IMR-90 (cell line): ENCODE data around the gene RARB. TPM values are rescaled to one million over a fixed set of nuclear protein-coding genes. Genes with fewer than 3 reads are reported as not detected.

Source experiments
- ATAC-seq: fragments of 200-7000 bp; cut with Tn5 transposase; 2 replicates; pipeline ENCODE4 v1.9.1; 2020; ENCODE audit warnings: low read depth, mild to moderate bottlenecking, moderate library complexity
- BruUV-seq: library from RNA; stranded (reverse); fragments of 400-500 nt; replicated peaks from 2 replicates; lab custom pipeline; 2021; lab: Mats Ljungman, UMichigan
- CTCF ChIA-PET: fragments of 300-600 bp; formaldehyde crosslinking; extraction: SDS; loops from one replicate; lab custom pipeline; 2021; ENCODE audit warnings: antibody characterized with exemption; lab: Yijun Ruan, JAX
- POLR2A ChIA-PET: fragments of 300-600 bp; sonication (Branson Sonifier 250); formaldehyde crosslinking; loops from one replicate; lab custom pipeline; 2022; ENCODE audit warnings: antibody characterized with exemption; ENCODE audit not compliant: unreplicated experiment; lab: Charles Lee
- DNase-seq: peaks from one replicate; pipeline ENCODE4 v3.0.0; 2013
- H2AFZ ChIP-seq: replicated peaks from 2 replicates; pipeline ENCODE3; 2013; ENCODE audit warnings: low read length, mild to moderate bottlenecking; ENCODE audit not compliant: poor library complexity
- H2AK5ac ChIP-seq: 2 replicates; pipeline ENCODE4 v1.6.1; 2013; ENCODE audit warnings: low read depth, low read length, inconsistent platforms
- H2AK9ac ChIP-seq: replicated peaks from 2 replicates; pipeline ENCODE3; 2013; ENCODE audit warnings: mild to moderate bottlenecking, low read depth, low read length, moderate library complexity; ENCODE audit not compliant: poor library complexity
- H2BK120ac ChIP-seq: 2 replicates; pipeline ENCODE4 v1.6.1; 2013; ENCODE audit warnings: low read depth, low read length, inconsistent platforms
- H2BK15ac ChIP-seq: 3 replicates; pipeline ENCODE4 v1.6.1; 2013; ENCODE audit warnings: low read depth, low read length, inconsistent platforms
- H2BK20ac ChIP-seq: 2 replicates; pipeline ENCODE4 v1.6.1; 2013; ENCODE audit warnings: low read depth, mild to moderate bottlenecking, inconsistent platforms, low read length, moderate library complexity
- H2BK5ac ChIP-seq: 2 replicates; pipeline ENCODE4 v1.6.1; 2013; ENCODE audit warnings: mild to moderate bottlenecking, low read depth, low read length, inconsistent platforms; ENCODE audit not compliant: poor library complexity, severe bottlenecking
- H3K14ac ChIP-seq: replicated peaks from 2 replicates; pipeline ENCODE4 v1.6.1; 2013; ENCODE audit warnings: low read depth, low read length, inconsistent platforms
- H3K18ac ChIP-seq: 2 replicates; pipeline ENCODE4 v1.6.1; 2013; ENCODE audit warnings: low read depth, low read length, control low read depth
- H3K23ac ChIP-seq: 2 replicates; pipeline ENCODE4 v1.6.1; 2013; ENCODE audit warnings: low read depth, low read length, inconsistent platforms
- H3K27ac ChIP-seq: 2 replicates; pipeline ENCODE4 v1.5.1; 2013; ENCODE audit warnings: mild to moderate bottlenecking, control low read depth, low read length; ENCODE audit not compliant: insufficient read depth
- H3K27me3 ChIP-seq: 2 replicates; pipeline ENCODE4 v1.6.1; 2013; ENCODE audit warnings: low read length; ENCODE audit not compliant: control insufficient read depth, insufficient read depth
- H3K36me3 ChIP-seq: 2 replicates; pipeline ENCODE4 v1.6.1; 2013; ENCODE audit warnings: low read length, mixed read lengths; ENCODE audit not compliant: control insufficient read depth, insufficient read depth
- H3K4ac ChIP-seq: 2 replicates; pipeline ENCODE4 v1.6.1; 2013; ENCODE audit warnings: low read depth, low read length, inconsistent platforms
- H3K4me1 ChIP-seq: 2 replicates; pipeline ENCODE4 v1.6.1; 2013; ENCODE audit warnings: low read length, mixed read lengths; ENCODE audit not compliant: control insufficient read depth, insufficient read depth
- H3K4me2 ChIP-seq: 2 replicates; pipeline ENCODE4 v1.6.1; 2013; ENCODE audit warnings: low read depth, mild to moderate bottlenecking, control low read depth, low read length, moderate library complexity
- H3K4me3 ChIP-seq: 2 replicates; pipeline ENCODE4 v1.5.1; 2013; ENCODE audit warnings: low read depth, mild to moderate bottlenecking, control low read depth, low read length, moderate library complexity; ENCODE audit not compliant: insufficient read depth
- H3K56ac ChIP-seq: 2 replicates; pipeline ENCODE4 v1.6.1; 2013; ENCODE audit warnings: low read length, inconsistent platforms; ENCODE audit not compliant: insufficient read depth; ENCODE audit errors: extremely low read depth
- H3K79me1 ChIP-seq, 2 experiments: 2 replicates each; pipeline ENCODE4 v1.6.1; 2013; ENCODE audit warnings: low read length in 2 of 2, inconsistent platforms in 1 of 2, low read depth in 1 of 2
- H3K9ac ChIP-seq: 2 replicates; pipeline ENCODE4 v1.6.1; 2013; ENCODE audit warnings: low read depth, low read length, control low read depth
- H3K9me1 ChIP-seq: 2 replicates; pipeline ENCODE4 v1.6.1; 2013; ENCODE audit warnings: low read length, inconsistent platforms; ENCODE audit not compliant: insufficient read depth
- H3K9me3 ChIP-seq: 2 replicates; pipeline ENCODE4 v1.6.1; 2013; ENCODE audit warnings: low read length; ENCODE audit not compliant: control insufficient read depth, insufficient read depth
- H4K20me1 ChIP-seq: 2 replicates; pipeline ENCODE4 v1.6.1; 2013; ENCODE audit warnings: low read length, inconsistent platforms; ENCODE audit not compliant: insufficient read depth
- H4K5ac ChIP-seq: 2 replicates; pipeline ENCODE4 v1.6.1; 2013; ENCODE audit warnings: mild to moderate bottlenecking, low read depth, low read length, control low read depth
- H4K8ac ChIP-seq, 2 experiments: 2 replicates each; pipeline ENCODE4 v1.6.1; 2013; ENCODE audit warnings: low read depth in 2 of 2, low read length in 2 of 2, control low read depth in 1 of 2, inconsistent platforms in 1 of 2
- H4K91ac ChIP-seq: 2 replicates; pipeline ENCODE4 v1.6.1; 2013; ENCODE audit warnings: low read depth, low read length, inconsistent platforms; ENCODE audit not compliant: insufficient read depth
- MXI1 ChIP-seq: IDR thresholded peaks from 2 replicates; pipeline ENCODE4 v1.6.1; 2012; ENCODE audit warnings: low read depth, mild to moderate bottlenecking, low read length, moderate library complexity, borderline replicate concordance
- WGBS, 2 experiments: methylation state at CpG; one replicate each; pipeline versions ENCODE4 v1.1.5 to v1.1.7; 2013; ENCODE audit warnings: missing lambda C conversion rate in 2 of 2; ENCODE audit not compliant: insufficient read length in 1 of 2; ENCODE audit errors: extremely low coverage in 2 of 2; 5-methylcytosine and 5-hydroxymethylcytosine counted together
- dilution Hi-C: fragments of 300-500 bp; cut with HindIII; formaldehyde crosslinking; loops from one replicate; pipeline ENCODE4 v1.14.3; 2018; ENCODE audit warnings: low sequenced_read_pairs; ENCODE audit not compliant: unreplicated experiment
- in situ Hi-C: fragments of 300-500 bp; cut with MboI; formaldehyde crosslinking; loops from 3 replicates; pipeline ENCODE4 v1.14.3; 2019; ENCODE audit warnings: low sequenced_read_pairs, inconsistent platforms, mixed read lengths
- intact Hi-C: fragments of 100-400 bp; cut with micrococcal nuclease; formaldehyde crosslinking; loops from 2 replicates; pipeline ENCODE4 v1.10.0; 2022
- polyA plus RNA-seq, 3 experiments: library from polyadenylated mRNA; depleted of rRNA; stranded (reverse); fragments of >200 nt; gene quantifications; 2 replicates each; pipeline ENCODE4 v1.2.3, GENCODE V29; 2012; ENCODE audit warnings: low replicate concordance in 1 of 3
- total RNA-seq: library from RNA; depleted of rRNA; stranded (reverse); fragments of >200 nt; gene quantifications from 2 replicates; pipeline ENCODE4 v1.2.3, GENCODE V29; 2012

Gene RARB
- total and polyA plus RNA-seq, 2 of the 4 experiments (the other 2 are of a cell fraction): 0.53 to 1.4 TPM

GRCh38 chr3:25547943-25548674 is 120.0 kb downstream of the RARB start:
- no peak for DNase-seq
- POLR2A ChIA-PET: no interaction called here
- Histone ChIP-seq H3K4me2 (no peak overlapping the region), H3K14ac (no peak overlapping the region), H3K27ac (no peak overlapping the region), H3K4me1 (no peaks in the 10 kb centered on the region), H2BK120ac (no peak overlapping the region), H3K9ac (no peak overlapping the region), H2AK9ac (no peak overlapping the region), H2BK20ac (no peak overlapping the region), H3K27me3 (no peaks in the 10 kb centered on the region), H2AK5ac (no peak overlapping the region), H3K9me1 (no peaks in the 10 kb centered on the region), H4K91ac (no peak overlapping the region), H2BK5ac (no peak overlapping the region), H3K4ac (no peak overlapping the region), H3K79me1 (no peaks in the 10 kb centered on the region), H3K4me3 (no peak overlapping the region), H2BK15ac (no peak overlapping the region), H3K9me3 (no peaks in the 10 kb centered on the region), H3K56ac (no peak overlapping the region), H2AFZ (no peak overlapping the region), H3K23ac (no peak overlapping the region), H4K5ac (no peak overlapping the region), H3K36me3 (no peaks in the 10 kb centered on the region), H4K8ac (no peak overlapping the region), H4K20me1 (no peaks in the 10 kb centered on the region), H3K18ac (no peak overlapping the region)
- ATAC-seq: no peak
- BruUV-seq: no TSS peak
- WGBS, 2 experiments: no CpG with 5 or more reads among the region's 1 CpG
- TF ChIP-seq MXI1: no peak
- CTCF ChIA-PET: no interaction called here
- dilution Hi-C loops: no loop called here
- intact Hi-C loops: no loop called here
- in situ Hi-C loops: no loop called here
